Esophagus (tissue), 2 donors: ENCODE results near the gene CKAP5. TPM values are rescaled to one million over a fixed set of nuclear protein-coding genes. Genes with fewer than 3 reads are reported as not detected.

Experiments
- H3K27ac ChIP-seq, 2 donors: one replicate each; pipeline ENCODE4 v1.5.1; 2013; ENCODE audit warnings: low read depth in 2 of 2, mild to moderate bottlenecking in 2 of 2, inconsistent platforms in 1 of 2, low read length in 1 of 2, moderate library complexity in 1 of 2
- H3K27me3 ChIP-seq, 2 donors: one replicate each; pipeline ENCODE4 v1.6.1; 2013; ENCODE audit warnings: low read length in 2 of 2, control low read depth in 1 of 2, mild to moderate bottlenecking in 1 of 2; ENCODE audit not compliant: insufficient read depth in 2 of 2, control insufficient read depth in 1 of 2
- H3K36me3 ChIP-seq, 2 donors: one replicate each; pipeline ENCODE4 v1.6.1; 2013; ENCODE audit warnings: low read length in 1 of 2; ENCODE audit not compliant: control insufficient read depth in 2 of 2, insufficient read depth in 2 of 2
- H3K4me1 ChIP-seq, 2 donors: one replicate each; pipeline ENCODE4 v1.6.1; 2013; ENCODE audit warnings: low read length in 1 of 2; ENCODE audit not compliant: control insufficient read depth in 2 of 2, insufficient read depth in 2 of 2
- H3K4me3 ChIP-seq, 2 donors: one replicate each; pipeline ENCODE4 v1.5.1; 2013; ENCODE audit warnings: low read length in 2 of 2, mild to moderate bottlenecking in 2 of 2, low read depth in 1 of 2, moderate library complexity in 1 of 2
- H3K9me3 ChIP-seq, 2 donors: one replicate each; pipeline ENCODE4 v1.6.1; 2013; ENCODE audit warnings: mild to moderate bottlenecking in 2 of 2, low read depth in 1 of 2, low read length in 1 of 2, moderate library complexity in 1 of 2; ENCODE audit not compliant: control insufficient read depth in 2 of 2, insufficient read depth in 1 of 2
- WGBS, 2 donors: extraction: QIAGEN DNeasy Blood & Tissue Kit; methylation state at CpG; one replicate each; pipeline ENCODE4 v1.1.7; 2013; 5-methylcytosine and 5-hydroxymethylcytosine counted together
- polyA plus RNA-seq, 2 donors: library from polyadenylated mRNA; stranded (reverse); fragments of 200-250 nt; gene quantifications; one replicate each; pipeline ENCODE4 v1.2.3, GENCODE V29; 2013
- donor health status: healthy with polysubstance abuse.
- donor health status: Bipolar disorder and iron deficiency.

Gene CKAP5
- polyA plus RNA-seq, 2 donors, result 5.0 to 13.4 TPM

- Histone ChIP-seq H3K4me1 (peaks cover 0 to 5% of the 10 kb centered on the region in 2 donors), H3K36me3 (no peaks in the 10 kb centered on the region), H3K9me3 (no peaks in the 10 kb centered on the region), H3K27me3 (no peaks in the 10 kb centered on the region), H3K27ac (no peak overlapping the region), H3K4me3 (no peak overlapping the region)
- 91 to 93% methylated on average over 26 of the region's 26 CpGs for WGBS, 2 donors
Observed at GRCh38 chr11:46726206-46726862, 119.7 kb downstream of the CKAP5 start.

- Histone ChIP-seq H3K9me3 (no peaks in the 10 kb centered on the region), H3K4me3 (no peak overlapping the region), H3K36me3 (no peaks in the 10 kb centered on the region), H3K4me1 (peaks cover 0 to 5% of the 10 kb centered on the region in 2 donors), H3K27me3 (no peaks in the 10 kb centered on the region), H3K27ac (no peak overlapping the region)
- WGBS, 2 donors, result 89 to 91% methylated on average over 19 of the region's 19 CpGs
Observed at GRCh38 chr11:46725338-46726205, 120.5 kb downstream of the CKAP5 start.

GRCh38 chr11:46724088-46724487 lies 122.0 kb downstream of the CKAP5 start:
- Histone ChIP-seq H3K27me3 (no peaks in the 10 kb centered on the region), H3K4me1 (no peaks in the 10 kb centered on the region), H3K4me3 (no peak overlapping the region), H3K27ac (no peak overlapping the region), H3K36me3 (no peaks in the 10 kb centered on the region), H3K9me3 (no peaks in the 10 kb centered on the region)
- WGBS, 2 donors, result 60 to 63% methylated on average over 8 of the region's 8 CpGs

GRCh38 chr11:46723359-46723680 lies 122.8 kb downstream of the CKAP5 start:
- Histone ChIP-seq H3K27me3 (no peaks in the 10 kb centered on the region), H3K4me3 (no peak overlapping the region), H3K4me1 (no peaks in the 10 kb centered on the region), H3K9me3 (no peaks in the 10 kb centered on the region), H3K36me3 (no peaks in the 10 kb centered on the region), H3K27ac (no peak overlapping the region)
- 87 to 90% methylated on average over 8 of the region's 8 CpGs for WGBS, 2 donors

- Histone ChIP-seq H3K4me1 (no peaks in the 10 kb centered on the region), H3K36me3 (no peaks in the 10 kb centered on the region), H3K27me3 (no peaks in the 10 kb centered on the region), H3K27ac (no peak overlapping the region), H3K4me3 (no peak overlapping the region), H3K9me3 (no peaks in the 10 kb centered on the region)
- WGBS, 2 donors, result 92 to 95% methylated on average over 11 of the region's 11 CpGs
Observed at GRCh38 chr11:46722566-46723358, 123.3 kb downstream of the CKAP5 start.

- H3K4me1 ChIP-seq, result no peaks in the 10 kb centered on the region
- no peaks in the 10 kb centered on the region for H3K36me3 ChIP-seq
- 81 to 82% methylated on average over 6 of the region's 6 CpGs for WGBS, 2 donors
Observed at GRCh38 chr11:46721286-46721685, 124.8 kb downstream of the CKAP5 start.

GRCh38 chr11:46719543-46720218 lies 126.4 kb downstream of the CKAP5 start:
- H3K36me3 ChIP-seq, result no peaks in the 10 kb centered on the region
- H3K27me3 ChIP-seq, result no peaks in the 10 kb centered on the region
- H3K9me3 ChIP-seq, result no peaks in the 10 kb centered on the region
- no peak overlapping the region for H3K4me3 ChIP-seq
- H3K4me1 ChIP-seq, result no peaks in the 10 kb centered on the region
- WGBS, 2 donors, result 90 to 92% methylated on average over 25 of the region's 25 CpGs
- no peak overlapping the region for H3K27ac ChIP-seq

More at GRCh38 chr11:46721286-46721685, 124.8 kb downstream of the CKAP5 start:
- Histone ChIP-seq H3K27me3 (no peaks in the 10 kb centered on the region), H3K9me3 (no peaks in the 10 kb centered on the region), H3K27ac (no peak overlapping the region), H3K4me3 (no peak overlapping the region)

- H3K4me1 ChIP-seq, result no peaks in the 10 kb centered on the region
- 79 to 80% methylated on average over 7 of the region's 7 CpGs for WGBS, 2 donors
- H3K27ac ChIP-seq, result no peak within 1 kb of the TSS
- no peaks in the 10 kb centered on the region for H3K36me3 ChIP-seq
- H3K27me3 ChIP-seq, result no peaks in the 10 kb centered on the region
- no peak within 1 kb of the TSS for H3K4me3 ChIP-seq
- no peaks in the 10 kb centered on the region for H3K9me3 ChIP-seq
Observed at GRCh38 chr11:46719048-46719542, 127.0 kb downstream of the CKAP5 start, which contains the start of gene F2. TSS of gene F2 (plus strand) at chr11:46719213. CDS start at chr11:46719236, 23 bp downstream.
